WTC11 (cell line): ENCODE data around the gene PHKA2. TPM values are rescaled to one million over a fixed set of nuclear protein-coding genes. Genes with fewer than 3 reads are reported as not detected.

Experiments
- ATAC-seq: fragments of 200-7000 bp; cut with Tn5 transposase; 2 replicates; pipeline ENCODE4 v1.10.0; 2021; ENCODE audit warnings: mild to moderate bottlenecking, moderate library complexity
- CTCF ChIA-PET: fragments of 300-600 bp; sonication (Branson Sonifier 250); formaldehyde crosslinking; loops from one replicate; lab custom pipeline; 2021; ENCODE audit warnings: antibody characterized with exemption; lab: Charles Lee
- POLR2A ChIA-PET: fragments of 350-600 bp; sonication (Branson Sonifier 250); formaldehyde crosslinking; loops from one replicate; lab custom pipeline; 2021; ENCODE audit warnings: antibody characterized with exemption; lab: Charles Lee
- DNase-seq: peaks from one replicate; pipeline ENCODE4 v3.0.0; 2021; ENCODE audit warnings: low spot score
- H3K27ac Mint-ChIP-seq: 2 replicates; pipeline ENCODE4 v1.8.0; 2021; ENCODE audit warnings: mixed read lengths
- H3K27me3 Mint-ChIP-seq: 2 replicates; pipeline ENCODE4 v1.8.0; 2021; ENCODE audit warnings: low read depth, mild to moderate bottlenecking, moderate library complexity, mixed read lengths
- H3K36me3 Mint-ChIP-seq: 2 replicates; pipeline ENCODE4 v1.8.0; 2021; ENCODE audit warnings: mixed read lengths
- H3K4me1 Mint-ChIP-seq: 2 replicates; pipeline ENCODE4 v1.8.0; 2022; ENCODE audit warnings: mixed read lengths
- H3K4me3 Mint-ChIP-seq: 2 replicates; pipeline ENCODE4 v1.8.0; 2021; ENCODE audit warnings: mild to moderate bottlenecking, moderate library complexity, mixed read lengths
- H3K9me3 Mint-ChIP-seq: 2 replicates; pipeline ENCODE4 v1.8.0; 2021; ENCODE audit warnings: mixed read lengths
- CREM ChIP-seq: sonication (generic); formaldehyde crosslinking; IDR thresholded peaks from 2 replicates; pipeline ENCODE4 v1.8.1; 2022; ENCODE audit warnings: mild to moderate bottlenecking, missing genetic modification reagents, moderate library complexity
- ELF4 ChIP-seq: sonication (generic); formaldehyde crosslinking; IDR thresholded peaks from 2 replicates; pipeline ENCODE4 v1.8.1; 2022; ENCODE audit warnings: low read depth, mild to moderate bottlenecking, moderate library complexity, missing genetic modification reagents
- FOXJ3 ChIP-seq: sonication (generic); formaldehyde crosslinking; IDR thresholded peaks from 2 replicates; pipeline ENCODE4 v1.9.0; 2021; ENCODE audit warnings: missing genetic modification reagents, mild to moderate bottlenecking, borderline replicate concordance
- FOXK1 ChIP-seq: sonication (generic); formaldehyde crosslinking; IDR thresholded peaks from 2 replicates; pipeline ENCODE4 v1.8.0; 2022; ENCODE audit warnings: mild to moderate bottlenecking, moderate library complexity, missing genetic modification reagents
- JAZF1 ChIP-seq: fragments of 250-450 bp; sonication (Bioruptor Pico); IDR thresholded peaks from 2 replicates; pipeline ENCODE4 v1.9.0; 2021; ENCODE audit warnings: moderate library complexity, mild to moderate bottlenecking, inconsistent platforms
- MXD4 ChIP-seq: fragments of 250-450 bp; sonication (Bioruptor Pico); IDR thresholded peaks from 2 replicates; pipeline ENCODE4 v1.8.0; 2021; ENCODE audit warnings: mild to moderate bottlenecking, moderate library complexity, borderline replicate concordance
- NR2C2 ChIP-seq: sonication (generic); formaldehyde crosslinking; IDR thresholded peaks from 2 replicates; pipeline ENCODE4 v1.8.0; 2022; ENCODE audit warnings: mild to moderate bottlenecking, missing genetic modification reagents
- OVOL2 ChIP-seq: fragments of 250-450 bp; sonication (Bioruptor Pico); IDR thresholded peaks from 2 replicates; pipeline ENCODE4 v1.9.0; 2021; ENCODE audit warnings: mild to moderate bottlenecking, borderline replicate concordance
- RORB ChIP-seq: fragments of 250-450 bp; sonication (Bioruptor Pico); IDR thresholded peaks from 2 replicates; pipeline ENCODE4 v1.9.0; 2021; ENCODE audit warnings: mild to moderate bottlenecking
- TP53 ChIP-seq: sonication (generic); formaldehyde crosslinking; IDR thresholded peaks from 2 replicates; pipeline ENCODE4 v1.8.1; 2023; ENCODE audit warnings: mild to moderate bottlenecking, missing genetic modification reagents
- ZBTB21 ChIP-seq: sonication (generic); formaldehyde crosslinking; IDR thresholded peaks from 2 replicates; pipeline ENCODE4 v1.8.1; 2023; ENCODE audit warnings: mild to moderate bottlenecking, missing genetic modification reagents, borderline replicate concordance
- ZNF416 ChIP-seq: fragments of 250-450 bp; sonication (Bioruptor Pico); IDR thresholded peaks from 2 replicates; pipeline ENCODE4 v1.9.0; 2021; ENCODE audit warnings: mild to moderate bottlenecking, inconsistent platforms
- ZNF423 ChIP-seq: fragments of 250-450 bp; sonication (Bioruptor Pico); IDR thresholded peaks from 2 replicates; pipeline ENCODE4 v2.1.2; 2022; ENCODE audit warnings: mild to moderate bottlenecking, moderate library complexity
- ZNF671 ChIP-seq: fragments of 250-450 bp; sonication (Bioruptor Pico); IDR thresholded peaks from 2 replicates; pipeline ENCODE4 v1.8.0; 2021; ENCODE audit warnings: mild to moderate bottlenecking
- total RNA-seq: library from RNA; stranded (reverse); gene quantifications from 3 replicates; pipeline ENCODE4 v1.2.3, GENCODE V29; 2021
- TF ChIP-seq, protein P1 (sequence below): sonication (generic); formaldehyde crosslinking; IDR thresholded peaks from 2 replicates; pipeline ENCODE4 v1.8.0; 2022; ENCODE audit warnings: mild to moderate bottlenecking, missing genetic modification reagents
- TF ChIP-seq, protein P2 (sequence below): sonication (generic); formaldehyde crosslinking; IDR thresholded peaks from 2 replicates; pipeline ENCODE4 v1.8.1; 2023; ENCODE audit warnings: mild to moderate bottlenecking, missing genetic modification reagents
- TF ChIP-seq, protein P3 (sequence below): sonication (generic); formaldehyde crosslinking; IDR thresholded peaks from 2 replicates; pipeline ENCODE4 v1.8.1; 2023; ENCODE audit warnings: mild to moderate bottlenecking, missing genetic modification reagents, borderline replicate concordance
- TF ChIP-seq, protein P4 (sequence below): fragments of 250-450 bp; sonication (Bioruptor Pico); IDR thresholded peaks from 2 replicates; pipeline ENCODE4 v1.9.0; 2021; ENCODE audit warnings: mild to moderate bottlenecking
- TF ChIP-seq, protein P5 (sequence below): sonication (generic); formaldehyde crosslinking; IDR thresholded peaks from 2 replicates; pipeline ENCODE4 v1.8.1; 2023; ENCODE audit warnings: mild to moderate bottlenecking, missing genetic modification reagents, moderate library complexity
- TF ChIP-seq, protein P6 (sequence below): fragments of 250-450 bp; sonication (Bioruptor Pico); IDR thresholded peaks from 2 replicates; pipeline ENCODE4 v1.8.0; 2021; ENCODE audit warnings: mild to moderate bottlenecking
- TF ChIP-seq, protein P7 (sequence below): sonication (generic); formaldehyde crosslinking; IDR thresholded peaks from 2 replicates; pipeline ENCODE4 v1.8.0; 2022; ENCODE audit warnings: mild to moderate bottlenecking, missing genetic modification reagents
- TF ChIP-seq, protein P8 (sequence below): fragments of 250-450 bp; sonication (Bioruptor Pico); IDR thresholded peaks from 2 replicates; pipeline ENCODE4 v2.1.2; 2022; ENCODE audit warnings: mild to moderate bottlenecking, moderate library complexity

PHKA2 gene
- total RNA-seq, 1 experiment from 2014 or later, result 23.8 TPM

DNA sequence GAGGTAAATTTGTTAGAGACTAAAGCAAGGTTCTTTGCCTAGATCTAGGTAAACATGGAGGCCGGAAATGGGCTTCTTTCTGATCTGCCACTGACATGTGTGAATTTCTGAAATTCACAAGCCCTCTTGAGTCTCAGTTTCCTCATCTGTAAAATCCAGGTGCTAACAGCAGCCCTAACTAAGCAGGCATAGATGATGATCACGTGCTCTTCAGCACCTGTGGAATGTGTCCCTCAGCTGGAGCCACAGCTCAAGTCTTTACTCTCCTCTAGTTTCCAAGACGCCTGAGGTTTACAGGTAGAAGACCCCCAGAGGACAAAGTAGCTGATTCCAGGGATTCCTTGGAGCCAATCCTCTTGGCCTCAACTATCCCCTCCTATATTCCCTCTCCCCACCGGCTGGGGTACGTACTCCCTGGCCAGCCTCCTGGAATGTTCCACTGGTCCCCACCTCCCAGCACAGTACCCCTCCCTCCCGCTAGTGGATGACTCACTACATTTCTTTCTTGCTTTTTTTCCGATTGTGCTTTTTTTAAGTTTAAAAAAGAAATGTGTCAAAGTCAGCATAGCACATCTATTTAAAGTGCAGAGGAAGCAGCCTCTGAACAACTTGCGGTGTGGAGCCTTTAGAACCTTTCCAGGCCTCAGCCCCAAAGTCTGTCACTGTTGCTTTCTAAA is 98.4 kb downstream of the PHKA2 start:
- Mint-ChIP-seq H3K9me3 (peaks cover 4% of the 10 kb centered on the region; the same call in 1 of the 2 replicates), H3K4me3 (peak overlapping the region; percentile 74), H3K27me3 (no peaks in the 10 kb centered on the region), H3K4me1 (peaks cover 38% of the 10 kb centered on the region)
- DNase-seq (no peak), ATAC-seq (no peak)
- TF ChIP-seq NR2C2 (CRISPR knock-in tag) (no peak), OVOL2 (no peak), ELF4 (CRISPR knock-in tag) (no peak), MXD4 (CRISPR knock-in tag) (no peak), FOXJ3 (no peak), JAZF1 (CRISPR knock-in tag) (no peak), ZBTB21 (CRISPR knock-in tag) (no peak)
- TF ChIP-seq, protein P1, sequence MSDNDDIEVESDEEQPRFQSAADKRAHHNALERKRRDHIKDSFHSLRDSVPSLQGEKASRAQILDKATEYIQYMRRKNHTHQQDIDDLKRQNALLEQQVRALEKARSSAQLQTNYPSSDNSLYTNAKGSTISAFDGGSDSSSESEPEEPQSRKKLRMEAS (CRISPR knock-in tag), result no peak
- TF ChIP-seq, protein P2, sequence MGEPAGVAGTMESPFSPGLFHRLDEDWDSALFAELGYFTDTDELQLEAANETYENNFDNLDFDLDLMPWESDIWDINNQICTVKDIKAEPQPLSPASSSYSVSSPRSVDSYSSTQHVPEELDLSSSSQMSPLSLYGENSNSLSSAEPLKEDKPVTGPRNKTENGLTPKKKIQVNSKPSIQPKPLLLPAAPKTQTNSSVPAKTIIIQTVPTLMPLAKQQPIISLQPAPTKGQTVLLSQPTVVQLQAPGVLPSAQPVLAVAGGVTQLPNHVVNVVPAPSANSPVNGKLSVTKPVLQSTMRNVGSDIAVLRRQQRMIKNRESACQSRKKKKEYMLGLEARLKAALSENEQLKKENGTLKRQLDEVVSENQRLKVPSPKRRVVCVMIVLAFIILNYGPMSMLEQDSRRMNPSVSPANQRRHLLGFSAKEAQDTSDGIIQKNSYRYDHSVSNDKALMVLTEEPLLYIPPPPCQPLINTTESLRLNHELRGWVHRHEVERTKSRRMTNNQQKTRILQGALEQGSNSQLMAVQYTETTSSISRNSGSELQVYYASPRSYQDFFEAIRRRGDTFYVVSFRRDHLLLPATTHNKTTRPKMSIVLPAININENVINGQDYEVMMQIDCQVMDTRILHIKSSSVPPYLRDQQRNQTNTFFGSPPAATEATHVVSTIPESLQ (CRISPR knock-in tag), result no peak
- TF ChIP-seq, protein P3, sequence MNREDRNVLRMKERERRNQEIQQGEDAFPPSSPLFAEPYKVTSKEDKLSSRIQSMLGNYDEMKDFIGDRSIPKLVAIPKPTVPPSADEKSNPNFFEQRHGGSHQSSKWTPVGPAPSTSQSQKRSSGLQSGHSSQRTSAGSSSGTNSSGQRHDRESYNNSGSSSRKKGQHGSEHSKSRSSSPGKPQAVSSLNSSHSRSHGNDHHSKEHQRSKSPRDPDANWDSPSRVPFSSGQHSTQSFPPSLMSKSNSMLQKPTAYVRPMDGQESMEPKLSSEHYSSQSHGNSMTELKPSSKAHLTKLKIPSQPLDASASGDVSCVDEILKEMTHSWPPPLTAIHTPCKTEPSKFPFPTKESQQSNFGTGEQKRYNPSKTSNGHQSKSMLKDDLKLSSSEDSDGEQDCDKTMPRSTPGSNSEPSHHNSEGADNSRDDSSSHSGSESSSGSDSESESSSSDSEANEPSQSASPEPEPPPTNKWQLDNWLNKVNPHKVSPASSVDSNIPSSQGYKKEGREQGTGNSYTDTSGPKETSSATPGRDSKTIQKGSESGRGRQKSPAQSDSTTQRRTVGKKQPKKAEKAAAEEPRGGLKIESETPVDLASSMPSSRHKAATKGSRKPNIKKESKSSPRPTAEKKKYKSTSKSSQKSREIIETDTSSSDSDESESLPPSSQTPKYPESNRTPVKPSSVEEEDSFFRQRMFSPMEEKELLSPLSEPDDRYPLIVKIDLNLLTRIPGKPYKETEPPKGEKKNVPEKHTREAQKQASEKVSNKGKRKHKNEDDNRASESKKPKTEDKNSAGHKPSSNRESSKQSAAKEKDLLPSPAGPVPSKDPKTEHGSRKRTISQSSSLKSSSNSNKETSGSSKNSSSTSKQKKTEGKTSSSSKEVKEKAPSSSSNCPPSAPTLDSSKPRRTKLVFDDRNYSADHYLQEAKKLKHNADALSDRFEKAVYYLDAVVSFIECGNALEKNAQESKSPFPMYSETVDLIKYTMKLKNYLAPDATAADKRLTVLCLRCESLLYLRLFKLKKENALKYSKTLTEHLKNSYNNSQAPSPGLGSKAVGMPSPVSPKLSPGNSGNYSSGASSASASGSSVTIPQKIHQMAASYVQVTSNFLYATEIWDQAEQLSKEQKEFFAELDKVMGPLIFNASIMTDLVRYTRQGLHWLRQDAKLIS (CRISPR knock-in tag), result no peak
- TF ChIP-seq, protein P4, sequence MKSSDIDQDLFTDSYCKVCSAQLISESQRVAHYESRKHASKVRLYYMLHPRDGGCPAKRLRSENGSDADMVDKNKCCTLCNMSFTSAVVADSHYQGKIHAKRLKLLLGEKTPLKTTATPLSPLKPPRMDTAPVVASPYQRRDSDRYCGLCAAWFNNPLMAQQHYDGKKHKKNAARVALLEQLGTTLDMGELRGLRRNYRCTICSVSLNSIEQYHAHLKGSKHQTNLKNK, result no peak
- TF ChIP-seq, all 79 proteins: peak for 0
- no peaks in the 10 kb centered on the region for H3K36me3 Mint-ChIP-seq
- ChIA-PET POLR2A (no interaction called here), CTCF (interaction anchor here (0.5 to 2.5 kb wide), 3 partner anchors 179 to 416 kb away, joined by 4 to 13 read pairs (median 7); partner anchors contain the start of gene PPEF1)
- H3K27ac Mint-ChIP-seq, result no peak overlapping the region

DNA sequence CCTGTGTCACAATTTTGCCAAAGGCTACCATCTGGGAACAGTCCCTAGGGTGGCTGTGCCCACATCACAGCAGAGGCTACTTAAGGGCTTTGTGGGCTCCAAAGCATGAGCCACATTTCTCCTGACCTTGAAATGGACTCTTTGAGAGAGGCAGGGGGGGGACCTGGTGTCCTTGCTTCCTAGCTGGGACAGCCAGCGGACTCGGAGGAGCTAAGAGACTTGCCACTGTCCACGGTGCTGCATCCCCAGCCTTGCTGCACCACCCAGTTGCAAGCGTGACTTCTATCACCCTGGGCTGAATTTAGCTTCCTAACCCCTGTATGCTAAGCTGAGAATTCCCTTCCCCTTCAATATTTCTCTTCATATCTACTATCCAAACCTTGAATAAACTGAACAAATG is 99.0 kb downstream of the PHKA2 start:
- DNase-seq (no peak), ATAC-seq (no peak)
- TF ChIP-seq ZNF671 (CRISPR knock-in tag) (no peak), TP53 (CRISPR knock-in tag) (no peak), ZNF416 (CRISPR knock-in tag) (no peak), CREM (no peak), ZNF423 (no peak), RORB (CRISPR knock-in tag) (no peak), FOXK1 (CRISPR knock-in tag) (no peak)
- TF ChIP-seq, protein P5, sequence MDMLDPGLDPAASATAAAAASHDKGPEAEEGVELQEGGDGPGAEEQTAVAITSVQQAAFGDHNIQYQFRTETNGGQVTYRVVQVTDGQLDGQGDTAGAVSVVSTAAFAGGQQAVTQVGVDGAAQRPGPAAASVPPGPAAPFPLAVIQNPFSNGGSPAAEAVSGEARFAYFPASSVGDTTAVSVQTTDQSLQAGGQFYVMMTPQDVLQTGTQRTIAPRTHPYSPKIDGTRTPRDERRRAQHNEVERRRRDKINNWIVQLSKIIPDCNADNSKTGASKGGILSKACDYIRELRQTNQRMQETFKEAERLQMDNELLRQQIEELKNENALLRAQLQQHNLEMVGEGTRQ (CRISPR knock-in tag), result no peak
- TF ChIP-seq, protein P6, sequence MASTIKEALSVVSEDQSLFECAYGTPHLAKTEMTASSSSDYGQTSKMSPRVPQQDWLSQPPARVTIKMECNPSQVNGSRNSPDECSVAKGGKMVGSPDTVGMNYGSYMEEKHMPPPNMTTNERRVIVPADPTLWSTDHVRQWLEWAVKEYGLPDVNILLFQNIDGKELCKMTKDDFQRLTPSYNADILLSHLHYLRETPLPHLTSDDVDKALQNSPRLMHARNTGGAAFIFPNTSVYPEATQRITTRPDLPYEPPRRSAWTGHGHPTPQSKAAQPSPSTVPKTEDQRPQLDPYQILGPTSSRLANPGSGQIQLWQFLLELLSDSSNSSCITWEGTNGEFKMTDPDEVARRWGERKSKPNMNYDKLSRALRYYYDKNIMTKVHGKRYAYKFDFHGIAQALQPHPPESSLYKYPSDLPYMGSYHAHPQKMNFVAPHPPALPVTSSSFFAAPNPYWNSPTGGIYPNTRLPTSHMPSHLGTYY (CRISPR knock-in tag), result no peak
- TF ChIP-seq, protein P7, sequence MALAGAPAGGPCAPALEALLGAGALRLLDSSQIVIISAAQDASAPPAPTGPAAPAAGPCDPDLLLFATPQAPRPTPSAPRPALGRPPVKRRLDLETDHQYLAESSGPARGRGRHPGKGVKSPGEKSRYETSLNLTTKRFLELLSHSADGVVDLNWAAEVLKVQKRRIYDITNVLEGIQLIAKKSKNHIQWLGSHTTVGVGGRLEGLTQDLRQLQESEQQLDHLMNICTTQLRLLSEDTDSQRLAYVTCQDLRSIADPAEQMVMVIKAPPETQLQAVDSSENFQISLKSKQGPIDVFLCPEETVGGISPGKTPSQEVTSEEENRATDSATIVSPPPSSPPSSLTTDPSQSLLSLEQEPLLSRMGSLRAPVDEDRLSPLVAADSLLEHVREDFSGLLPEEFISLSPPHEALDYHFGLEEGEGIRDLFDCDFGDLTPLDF (CRISPR knock-in tag), result no peak
- TF ChIP-seq, protein P8, sequence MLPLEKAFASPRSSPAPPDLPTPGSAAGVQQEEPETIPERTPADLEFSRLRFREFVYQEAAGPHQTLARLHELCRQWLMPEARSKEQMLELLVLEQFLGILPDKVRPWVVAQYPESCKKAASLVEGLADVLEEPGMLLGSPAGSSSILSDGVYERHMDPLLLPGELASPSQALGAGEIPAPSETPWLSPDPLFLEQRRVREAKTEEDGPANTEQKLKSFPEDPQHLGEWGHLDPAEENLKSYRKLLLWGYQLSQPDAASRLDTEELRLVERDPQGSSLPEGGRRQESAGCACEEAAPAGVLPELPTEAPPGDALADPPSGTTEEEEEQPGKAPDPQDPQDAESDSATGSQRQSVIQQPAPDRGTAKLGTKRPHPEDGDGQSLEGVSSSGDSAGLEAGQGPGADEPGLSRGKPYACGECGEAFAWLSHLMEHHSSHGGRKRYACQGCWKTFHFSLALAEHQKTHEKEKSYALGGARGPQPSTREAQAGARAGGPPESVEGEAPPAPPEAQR (CRISPR knock-in tag), result no peak

More for the DNA sequence above, 99.0 kb downstream of the PHKA2 start:
- H3K36me3 Mint-ChIP-seq, result no peaks in the 10 kb centered on the region
- H3K4me3 Mint-ChIP-seq, result no peak overlapping the region
- no peaks in the 10 kb centered on the region; the same call in 1 of the 2 replicates for H3K27me3 Mint-ChIP-seq
- ChIA-PET CTCF (interaction anchor here (0.5 to 0.6 kb wide), 2 partner anchors 415 to 453 kb away, joined by 3 to 7 read pairs; no protein-coding TSS in a partner anchor), POLR2A (no interaction called here)
- peaks cover 35% of the 10 kb centered on the region for H3K4me1 Mint-ChIP-seq
- H3K9me3 Mint-ChIP-seq, result peaks cover 4% of the 10 kb centered on the region; the same call in 1 of the 2 replicates
- no peak overlapping the region for H3K27ac Mint-ChIP-seq
